ENCODE measurements around the gene TRA2B. TPM values are rescaled to one million over a fixed set of nuclear protein-coding genes. Genes with fewer than 3 reads are reported as not detected.

TRA2B gene
- 100 to 1,000 TPM in 3 of 4 donors, 10 to 100 TPM in 1; 91.2 to 170 (median 124) TPM for total RNA-seq

DNA sequence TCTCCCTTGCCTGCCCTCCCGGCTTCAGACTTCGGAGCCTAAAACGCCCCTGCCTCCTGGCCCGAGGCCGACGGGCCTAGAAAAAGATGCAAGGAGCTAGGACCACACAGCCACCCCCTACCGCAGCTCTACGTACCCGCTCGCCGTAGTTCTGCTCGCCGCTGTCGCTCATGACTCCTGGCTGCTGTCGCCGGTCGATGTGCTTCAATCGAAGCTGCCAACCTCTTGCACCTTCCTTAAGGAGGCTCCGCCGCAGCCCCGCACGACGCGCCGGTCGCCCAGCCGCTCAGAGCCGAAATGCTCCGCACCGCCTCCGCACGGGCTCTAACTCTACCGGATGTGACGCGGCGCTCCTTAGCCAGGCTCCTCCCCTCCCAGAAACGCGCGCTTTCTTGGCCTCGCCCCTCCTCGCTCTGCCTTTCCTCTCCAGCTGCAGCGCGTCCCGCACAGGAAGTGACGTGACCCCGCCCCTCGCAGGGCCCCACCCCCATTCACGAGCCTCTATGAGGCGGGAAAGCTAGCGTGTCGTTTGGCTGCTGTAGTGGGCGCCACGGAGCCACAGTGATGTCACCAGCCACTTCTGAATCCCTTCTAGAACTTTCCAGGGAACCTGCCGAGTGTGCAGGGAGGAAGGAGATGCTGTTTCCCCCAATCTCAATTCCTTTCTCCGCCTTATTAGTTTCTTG, at the start of gene TRA2B:
TRA2B (minus strand) TSS at position 326 of the 686 bp plus-strand sequence; CDS start at position 172, 154 bp downstream.
- 2% methylated on average over 48 to 52 of the region's 55 CpGs for WGBS, 2 donors
- peak within 1 kb of the TSS; percentile 100 for H3K4me3 ChIP-seq (ENCODE audit: low read depth, poor library complexity, severe bottlenecking)
- peak; percentile 99 to 100 for DNase-seq (ENCODE audit: low spot score in 2 of 2)
- intact Hi-C loops (cut with DNase I; ENCODE audit: low total_unique reads), result no loop called here
- TF ChIP-seq POLR2A (IDR thresholded peaks at IDR 0.05), result peak in 1 of 2 donors; percentile 98
- TF ChIP-seq, protein P1, sequence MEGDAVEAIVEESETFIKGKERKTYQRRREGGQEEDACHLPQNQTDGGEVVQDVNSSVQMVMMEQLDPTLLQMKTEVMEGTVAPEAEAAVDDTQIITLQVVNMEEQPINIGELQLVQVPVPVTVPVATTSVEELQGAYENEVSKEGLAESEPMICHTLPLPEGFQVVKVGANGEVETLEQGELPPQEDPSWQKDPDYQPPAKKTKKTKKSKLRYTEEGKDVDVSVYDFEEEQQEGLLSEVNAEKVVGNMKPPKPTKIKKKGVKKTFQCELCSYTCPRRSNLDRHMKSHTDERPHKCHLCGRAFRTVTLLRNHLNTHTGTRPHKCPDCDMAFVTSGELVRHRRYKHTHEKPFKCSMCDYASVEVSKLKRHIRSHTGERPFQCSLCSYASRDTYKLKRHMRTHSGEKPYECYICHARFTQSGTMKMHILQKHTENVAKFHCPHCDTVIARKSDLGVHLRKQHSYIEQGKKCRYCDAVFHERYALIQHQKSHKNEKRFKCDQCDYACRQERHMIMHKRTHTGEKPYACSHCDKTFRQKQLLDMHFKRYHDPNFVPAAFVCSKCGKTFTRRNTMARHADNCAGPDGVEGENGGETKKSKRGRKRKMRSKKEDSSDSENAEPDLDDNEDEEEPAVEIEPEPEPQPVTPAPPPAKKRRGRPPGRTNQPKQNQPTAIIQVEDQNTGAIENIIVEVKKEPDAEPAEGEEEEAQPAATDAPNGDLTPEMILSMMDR (IDR thresholded peaks at IDR 0.05), result no peak

DNA sequence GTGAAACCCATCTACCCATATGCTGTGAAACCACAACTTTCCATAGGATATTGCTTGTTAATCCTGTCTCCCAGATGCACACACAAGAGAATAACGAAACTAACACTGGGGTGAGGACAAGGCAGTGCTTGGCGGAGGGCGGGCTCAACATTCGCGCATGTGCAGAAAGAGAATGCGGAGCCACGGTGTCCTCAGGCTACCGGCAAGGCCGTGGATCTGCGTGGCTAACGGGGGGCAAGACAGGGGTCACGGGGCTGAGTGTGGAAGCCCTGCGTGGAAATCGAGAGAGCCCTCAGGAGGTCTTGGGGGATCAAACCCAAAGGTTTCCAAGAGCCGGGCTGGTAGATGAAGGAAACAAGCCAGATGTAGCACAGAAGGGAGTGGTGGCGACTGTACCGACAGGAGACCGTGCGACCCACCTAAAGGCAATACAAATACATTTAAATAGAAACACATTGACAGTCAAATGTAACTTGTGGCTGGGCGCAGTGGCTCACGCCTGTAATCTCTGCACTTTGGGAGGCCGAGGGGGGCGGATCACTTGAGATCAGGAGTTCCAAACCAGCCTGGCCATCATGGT, 48.5 kb upstream of the TRA2B start:
- H3K4me3 ChIP-seq (ENCODE audit: low read depth, poor library complexity, severe bottlenecking), result no peak overlapping the region
- 85 to 90% methylated on average over 23 of the region's 23 CpGs for WGBS, 2 donors
- TF ChIP-seq POLR2A (IDR thresholded peaks at IDR 0.05), result no peak
- TF ChIP-seq, protein P1 (IDR thresholded peaks at IDR 0.05), result no peak
- intact Hi-C loops (cut with DNase I; ENCODE audit: low total_unique reads), result loop anchor here (5.0 kb wide), 1 partner anchor 556 kb away; the partner anchor contains the start of gene CRYGS
- DNase-seq (ENCODE audit: low spot score in 2 of 2), result peak in 1 of 2 donors; percentile 85

DNA sequence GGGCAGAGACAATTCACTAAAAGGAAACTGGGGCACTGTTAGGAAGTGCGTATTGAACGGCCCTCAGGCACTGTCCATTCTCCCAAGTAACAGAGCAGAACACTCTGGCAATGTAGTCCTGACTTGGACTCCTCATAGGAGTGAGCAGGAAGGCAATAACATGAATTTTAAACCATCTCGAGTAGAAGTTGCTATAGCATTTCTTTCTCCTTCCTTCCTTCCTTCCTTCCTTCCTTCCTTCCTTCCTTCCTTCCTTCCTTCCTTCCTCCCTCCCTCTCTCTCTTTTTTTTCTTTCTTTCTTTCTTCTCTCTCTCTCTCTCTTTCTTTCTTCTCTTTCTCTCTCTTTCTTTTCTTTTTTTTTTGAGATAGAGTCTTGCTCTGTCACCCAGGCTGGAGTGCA, 46.4 kb upstream of the TRA2B start:
- no peak for TF ChIP-seq POLR2A (IDR thresholded peaks at IDR 0.05)
- TF ChIP-seq, protein P1 (IDR thresholded peaks at IDR 0.05), result no peak
- intact Hi-C loops (cut with DNase I; ENCODE audit: low total_unique reads), result loop anchor here (5.0 kb wide), 1 partner anchor 293 kb away; no protein-coding TSS in a partner anchor
- no peak for DNase-seq (ENCODE audit: low spot score in 2 of 2)
- 48 to 63% methylated on average over 3 of the region's 3 CpGs for WGBS, 2 donors
- H3K4me3 ChIP-seq (ENCODE audit: low read depth, poor library complexity, severe bottlenecking), result no peak overlapping the region

DNA sequence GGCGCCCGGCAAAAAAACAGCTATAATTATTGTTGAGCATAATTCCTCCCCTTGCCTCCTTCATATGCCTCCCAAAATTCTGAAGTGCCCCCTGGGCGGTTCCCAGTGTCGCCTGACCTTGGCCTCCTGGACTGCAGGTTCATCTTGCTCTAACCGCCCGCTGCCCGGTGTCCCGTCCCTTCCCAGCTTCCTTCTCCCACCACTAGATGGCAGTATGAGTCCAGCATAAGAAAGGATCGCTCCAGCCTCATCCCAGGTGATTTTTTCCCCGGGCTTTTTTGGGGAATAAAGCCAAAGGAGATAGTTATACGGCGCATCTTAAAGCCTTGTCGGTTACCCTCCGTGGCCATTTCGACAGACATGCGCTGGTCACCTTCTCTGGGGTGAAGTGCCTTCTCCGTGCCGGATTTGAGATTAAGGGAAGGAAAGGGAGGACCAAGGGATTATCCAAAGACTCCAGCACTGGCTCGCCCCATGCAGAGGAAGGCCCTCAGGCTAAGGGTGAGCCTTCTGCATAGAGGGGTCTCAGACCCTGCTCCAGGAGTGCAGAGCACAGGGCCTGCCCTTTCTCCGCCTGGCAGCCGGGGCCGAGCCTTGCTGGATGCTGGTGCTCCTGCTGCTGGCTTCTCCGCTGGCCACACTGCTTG, 45.8 kb upstream of the TRA2B start:
- intact Hi-C loops (cut with DNase I; ENCODE audit: low total_unique reads), result loop anchor here (5.0 kb wide), 1 partner anchor 294 kb away; no protein-coding TSS in a partner anchor
- 18 to 19% methylated on average over 23 of the region's 23 CpGs for WGBS, 2 donors
- TF ChIP-seq, protein P1 (IDR thresholded peaks at IDR 0.05), result peak in 1 of 3 donors; percentile 49
- no peak for TF ChIP-seq POLR2A (IDR thresholded peaks at IDR 0.05)
- H3K4me3 ChIP-seq (ENCODE audit: low read depth, poor library complexity, severe bottlenecking), result no peak overlapping the region
- peak; percentile 80 to 93 for DNase-seq (ENCODE audit: low spot score in 2 of 2)

DNA sequence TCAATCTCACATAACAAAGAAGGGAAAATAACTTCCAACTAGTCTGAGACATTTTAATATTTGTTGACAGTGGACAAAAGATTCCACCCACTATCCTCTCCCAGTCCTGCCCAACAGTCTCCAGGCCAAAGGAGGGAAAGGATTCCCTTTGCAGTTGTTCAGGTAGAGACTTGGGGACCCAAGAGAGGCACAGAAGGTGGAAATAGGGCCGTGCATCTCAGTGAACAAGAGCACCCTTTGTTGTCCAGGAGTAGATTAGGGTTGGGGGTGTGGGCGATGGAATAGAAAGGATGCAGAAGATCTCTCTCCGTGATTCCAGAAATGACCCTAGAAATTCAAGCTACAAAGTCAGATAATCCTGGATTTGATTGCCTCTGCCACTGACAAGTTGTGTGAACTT, 44.8 kb upstream of the TRA2B start:
- 73 to 77% methylated on average over 3 of the region's 3 CpGs for WGBS, 2 donors
- no peak overlapping the region for H3K4me3 ChIP-seq (ENCODE audit: low read depth, poor library complexity, severe bottlenecking)
- peak in 1 of 2 donors; percentile 28 for DNase-seq (ENCODE audit: low spot score in 2 of 2)
- TF ChIP-seq, protein P1 (IDR thresholded peaks at IDR 0.05), result no peak
- TF ChIP-seq POLR2A (IDR thresholded peaks at IDR 0.05), result no peak
- intact Hi-C loops (cut with DNase I; ENCODE audit: low total_unique reads), result loop anchor here (5.0 kb wide), 1 partner anchor 295 kb away; no protein-coding TSS in a partner anchor
